SK-N-MC (cell line): ENCODE measurements around the gene TMEM225B.
"Not testable (repeated sequence)": the region's sequence is repeated elsewhere in the genome, so short reads cannot be mapped to it uniquely, and the experiment has no call there.

Experiments used
- EZH2 ChIP-seq: fragments of 200-600 bp; sonication (generic); IDR thresholded peaks from one replicate; pipeline ENCODE4 v1.6.1; 2017; ENCODE audit warnings: antibody characterized with exemption
- POLR2AphosphoS5 ChIP-seq: IDR thresholded peaks from 2 replicates; pipeline ENCODE4 v1.6.1; 2012; ENCODE audit warnings: mild to moderate bottlenecking, low read depth, low read length, borderline replicate concordance

DNA sequence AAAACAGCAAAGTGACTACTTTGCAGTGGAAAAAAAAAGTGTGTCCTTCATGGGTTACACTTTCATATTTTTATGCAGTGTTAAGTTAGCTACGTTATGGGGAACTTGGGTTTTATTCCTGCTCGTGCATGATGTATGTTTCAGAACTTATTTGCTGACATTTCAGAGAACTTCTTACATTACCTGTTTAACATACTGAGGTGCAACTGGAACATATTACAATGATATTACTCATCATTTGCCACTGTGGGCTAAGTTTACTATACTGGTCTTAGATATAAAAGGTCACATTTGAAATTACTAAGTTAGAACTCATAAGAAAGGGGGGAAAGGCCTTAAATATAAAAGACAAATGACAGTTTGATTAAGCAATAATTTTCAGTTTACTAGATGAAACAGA, 39.3 kb downstream of the TMEM225B start:
- TF ChIP-seq POLR2AphosphoS5, EZH2: not testable (repeated sequence)
